PC-9 (cell line): ENCODE data around the gene SLC11A2. TPM values are rescaled to one million over a fixed set of nuclear protein-coding genes. Genes with fewer than 3 reads are reported as not detected.

Source experiments
- BruUV-seq: library from RNA; stranded (reverse); fragments of 400-500 nt; replicated peaks from 2 replicates; lab custom pipeline; 2021; lab: Mats Ljungman, UMichigan
- CTCF ChIA-PET: fragments of 300-600 bp; sonication (Branson Sonifier 250); formaldehyde crosslinking; loops from one replicate; lab custom pipeline; 2022; ENCODE audit warnings: antibody characterized with exemption; lab: Charles Lee
- POLR2A ChIA-PET: fragments of 300-600 bp; sonication (Branson Sonifier 250); formaldehyde crosslinking; loops from one replicate; lab custom pipeline; 2022; ENCODE audit warnings: antibody characterized with exemption; ENCODE audit not compliant: unreplicated experiment; lab: Charles Lee
- DNase-seq, 2 experiments: peaks; one replicate each; pipeline versions ENCODE4 v3.0.0 to v3.0.0-alpha.2; 2015 to 2022; ENCODE audit warnings: mixed read lengths in 1 of 2
- H2AFZ ChIP-seq: fragments of 200-600 bp; sonication (generic); 2 replicates; pipeline ENCODE4 v1.8.1; 2017; ENCODE audit warnings: antibody characterized with exemption
- H3F3A ChIP-seq: fragments of 200-600 bp; sonication (generic); 2 replicates; pipeline ENCODE4 v1.8.1; 2017; ENCODE audit warnings: antibody characterized with exemption, mild to moderate bottlenecking, low read depth; ENCODE audit not compliant: insufficient read depth
- H3K27ac ChIP-seq: fragments of 200-600 bp; sonication (generic); 2 replicates; pipeline ENCODE4 v1.6.1; 2016; ENCODE audit warnings: mixed run types
- H3K27me3 ChIP-seq: fragments of 200-600 bp; sonication (generic); 2 replicates; pipeline ENCODE4 v1.6.1; 2016; ENCODE audit warnings: low read depth, mixed run types; ENCODE audit not compliant: insufficient read depth
- H3K36me3 ChIP-seq: fragments of 200-600 bp; sonication (generic); 2 replicates; pipeline ENCODE4 v1.6.1; 2016; ENCODE audit warnings: low read depth, mixed run types
- H3K4me1 ChIP-seq: fragments of 200-600 bp; sonication (generic); replicated peaks from 2 replicates; pipeline ENCODE4 v1.6.1; 2016; ENCODE audit warnings: mixed run types; ENCODE audit not compliant: insufficient read depth
- H3K4me2 ChIP-seq: fragments of 200-600 bp; sonication (generic); 2 replicates; pipeline ENCODE4 v1.6.1; 2017; ENCODE audit warnings: mixed run types
- H3K4me3 ChIP-seq: fragments of 200-600 bp; sonication (generic); 2 replicates; pipeline ENCODE4 v1.6.1; 2016; ENCODE audit warnings: mixed run types
- H3K79me2 ChIP-seq: fragments of 200-600 bp; sonication (generic); 2 replicates; pipeline ENCODE4 v1.6.1; 2017; ENCODE audit warnings: low read depth, mixed run types
- H3K9me2 ChIP-seq: fragments of 200-600 bp; sonication (generic); 2 replicates; pipeline ENCODE4 v1.8.1; 2017; ENCODE audit warnings: mild to moderate bottlenecking; ENCODE audit not compliant: insufficient read depth
- H3K9me3 ChIP-seq: fragments of 200-600 bp; sonication (generic); 2 replicates; pipeline ENCODE4 v1.8.1; 2016; ENCODE audit warnings: low read depth; ENCODE audit not compliant: insufficient read depth
- H4K20me1 ChIP-seq: fragments of 200-600 bp; sonication (generic); 2 replicates; pipeline ENCODE4 v1.8.1; 2017; ENCODE audit not compliant: insufficient read depth
- CTCF ChIP-seq: fragments of 200-600 bp; sonication (generic); conservative IDR thresholded peaks from 2 replicates; pipeline ENCODE4 v1.6.1; 2017; ENCODE audit warnings: mixed run types, antibody characterized with exemption, mild to moderate bottlenecking, moderate library complexity
- EZH2 ChIP-seq: fragments of 200-600 bp; sonication (generic); IDR thresholded peaks from 2 replicates; pipeline ENCODE4 v1.8.0; 2017; ENCODE audit warnings: antibody characterized with exemption, low read depth
- intact Hi-C: fragments of 100-400 bp; cut with micrococcal nuclease; formaldehyde crosslinking; loops from one replicate; pipeline ENCODE4 v1.10.0; 2022; ENCODE audit not compliant: unreplicated experiment
- total RNA-seq: library from RNA; stranded (reverse); gene quantifications from 2 replicates; pipeline ENCODE4 v1.2.3, GENCODE V29; 2021

SLC11A2 gene
- total RNA-seq, 1 experiment from 2014 or later = 45.7 TPM

GRCh38 chr12:51036279-51036678 is 10.1 kb upstream of the SLC11A2 start:
- CTCF ChIA-PET = interaction anchor here (0.6 kb wide), 1 partner anchor 159 kb away, joined by 8 read pairs; no protein-coding TSS in a partner anchor

GRCh38 chr12:51033457-51034089 is 7.4 kb upstream of the SLC11A2 start:
- no peak overlapping the region for H3K27ac ChIP-seq
- H4K20me1 ChIP-seq = no peaks in the 10 kb centered on the region
- H3K4me2 ChIP-seq = no peak overlapping the region
- no peak overlapping the region for H3K4me3 ChIP-seq
- POLR2A ChIA-PET = no interaction called here
- no peaks in the 10 kb centered on the region for H3K36me3 ChIP-seq
- no peak for TF ChIP-seq CTCF
- no peak for TF ChIP-seq EZH2
- H3F3A ChIP-seq = peaks cover 29% of the 10 kb centered on the region
- no peaks in the 10 kb centered on the region for H3K79me2 ChIP-seq
- CTCF ChIA-PET = no interaction called here
- peaks cover 32% of the 10 kb centered on the region for H3K4me1 ChIP-seq
- H3K27me3 ChIP-seq = no peaks in the 10 kb centered on the region
- no peak overlapping the region for H2AFZ ChIP-seq
- intact Hi-C loops = no loop called here
- no peak for DNase-seq
- H3K9me3 ChIP-seq = no peaks in the 10 kb centered on the region
- H3K9me2 ChIP-seq = no peaks in the 10 kb centered on the region
- no TSS peak for BruUV-seq

More at GRCh38 chr12:51036279-51036678, 10.1 kb upstream of the SLC11A2 start:
- intact Hi-C loops = no loop called here
- H4K20me1 ChIP-seq = no peaks in the 10 kb centered on the region
- peaks cover 30% of the 10 kb centered on the region for H3K4me1 ChIP-seq
- peaks cover 23% of the 10 kb centered on the region for H3F3A ChIP-seq
- H3K36me3 ChIP-seq = no peaks in the 10 kb centered on the region
- no peak overlapping the region for H2AFZ ChIP-seq
- no TSS peak for BruUV-seq
- POLR2A ChIA-PET = no interaction called here
- TF ChIP-seq CTCF = no peak
- no peak for TF ChIP-seq EZH2
- no peaks in the 10 kb centered on the region for H3K79me2 ChIP-seq
- H3K9me3 ChIP-seq = no peaks in the 10 kb centered on the region
- H3K4me2 ChIP-seq = no peak overlapping the region
- DNase-seq = no peak
- H3K27me3 ChIP-seq = no peaks in the 10 kb centered on the region
- no peak overlapping the region for H3K27ac ChIP-seq
- no peaks in the 10 kb centered on the region for H3K9me2 ChIP-seq
- H3K4me3 ChIP-seq = no peak overlapping the region

GRCh38 chr12:51033048-51033447 is 6.9 kb upstream of the SLC11A2 start:
- intact Hi-C loops = no loop called here
- no peaks in the 10 kb centered on the region for H3K36me3 ChIP-seq
- DNase-seq = no peak
- H3K9me3 ChIP-seq = no peaks in the 10 kb centered on the region
- no peaks in the 10 kb centered on the region for H3K79me2 ChIP-seq
- TF ChIP-seq EZH2 (no peak), CTCF (no peak)
- H2AFZ ChIP-seq = no peak overlapping the region
- peaks cover 28% of the 10 kb centered on the region for H3F3A ChIP-seq
- H3K9me2 ChIP-seq = no peaks in the 10 kb centered on the region
- no TSS peak for BruUV-seq
- POLR2A ChIA-PET = no interaction called here
- H3K27me3 ChIP-seq = no peaks in the 10 kb centered on the region
- no peak overlapping the region for H3K4me2 ChIP-seq
- no peaks in the 10 kb centered on the region for H4K20me1 ChIP-seq
- CTCF ChIA-PET = interaction anchor here (0.7 kb wide), 1 partner anchor 275 kb away, joined by 7 read pairs; no protein-coding TSS in a partner anchor
- no peak overlapping the region for H3K4me3 ChIP-seq
- H3K27ac ChIP-seq = no peak overlapping the region
- H3K4me1 ChIP-seq = peaks cover 34% of the 10 kb centered on the region
